Tibial artery (tissue), 4 donors: ENCODE measurements around the gene LAMB1.
"Not testable (repeated sequence)": the region's sequence is repeated elsewhere in the genome, so short reads cannot be mapped to it uniquely, and the experiment has no call there.

Experiments
- DNase-seq, 2 donors: peaks; one replicate each; pipeline ENCODE4 v3.0.0-alpha.2; 2019
- H3K27ac ChIP-seq, 2 donors: fragments of 200-600 bp; sonication (generic) in 1 of 2; 1 replicate in 1 of 2; 2 replicates in 1 of 2; pipeline ENCODE4 v1.5.1; 2018 to 2019; ENCODE audit warnings: mild to moderate bottlenecking in 1 of 2
- H3K27me3 ChIP-seq, 2 donors: fragments of 200-600 bp; sonication (generic) in 1 of 2; one replicate each; pipeline versions ENCODE4 v1.5.1 to v1.6.0; 2016 to 2019
- H3K36me3 ChIP-seq, 3 donors: fragments of 200-600 bp; sonication (generic) in 2 of 3; one replicate each; pipeline ENCODE4 v1.5.1; 2016 to 2019; ENCODE audit warnings: mild to moderate bottlenecking in 2 of 3
- H3K4me1 ChIP-seq, 4 donors: fragments of 200-600 bp; sonication (generic) in 2 of 4; 1 replicate in 3 of 4; 2 replicates in 1 of 4; pipeline ENCODE4 v1.5.1; 2016 to 2019
- H3K4me3 ChIP-seq, 2 donors: fragments of 200-600 bp; sonication (generic) in 1 of 2; 1 replicate in 1 of 2; 2 replicates in 1 of 2; pipeline ENCODE4 v1.5.1; 2018 to 2019; ENCODE audit warnings: mild to moderate bottlenecking in 2 of 2
- H3K9me3 ChIP-seq, 3 donors: fragments of 200-600 bp; sonication (generic) in 1 of 3; one replicate each; pipeline ENCODE4 v1.5.1; 2016 to 2019
- intact Hi-C: fragments of 100-400 bp; cut with DNase I; formaldehyde crosslinking; loops from one replicate; pipeline ENCODE4 v1.15.0; 2023; ENCODE audit warnings: low total_unique reads
- TF ChIP-seq, protein P1 (sequence below), 2 experiments: fragments of 200-600 bp in 1 of 2; fragments of 450-650 bp in 1 of 2; IDR thresholded peaks; one replicate each; pipeline ENCODE4 v1.5.1; 2017 to 2019; ENCODE audit warnings: antibody characterized with exemption in 2 of 2, mild to moderate bottlenecking in 1 of 2, moderate library complexity in 1 of 2

The LAMB1 gene

DNA sequence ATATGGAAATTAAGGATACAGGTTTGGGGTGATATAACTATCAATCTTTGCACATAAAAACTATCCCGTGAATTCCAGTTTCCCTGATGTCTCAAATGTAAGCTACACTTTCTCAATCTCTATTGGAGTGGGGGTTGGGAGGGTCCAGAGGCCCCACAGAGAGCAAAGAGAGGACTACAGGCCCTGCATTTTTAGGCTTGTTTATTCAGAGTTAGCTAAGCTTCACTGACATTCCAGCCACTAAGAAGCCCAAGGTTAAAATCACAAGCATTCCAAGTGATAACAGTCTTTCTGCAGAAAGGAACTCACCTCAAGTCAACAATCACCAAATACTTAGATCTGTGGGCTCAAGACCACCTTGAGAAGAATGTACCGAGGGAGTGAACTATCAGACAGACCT is 31.6 kb upstream of the LAMB1 start:
- H3K27ac ChIP-seq = no peak overlapping the region
- peaks cover 0 to 6% (median 0%) of the 10 kb centered on the region in 4 donors for H3K4me1 ChIP-seq
- TF ChIP-seq, protein P1, sequence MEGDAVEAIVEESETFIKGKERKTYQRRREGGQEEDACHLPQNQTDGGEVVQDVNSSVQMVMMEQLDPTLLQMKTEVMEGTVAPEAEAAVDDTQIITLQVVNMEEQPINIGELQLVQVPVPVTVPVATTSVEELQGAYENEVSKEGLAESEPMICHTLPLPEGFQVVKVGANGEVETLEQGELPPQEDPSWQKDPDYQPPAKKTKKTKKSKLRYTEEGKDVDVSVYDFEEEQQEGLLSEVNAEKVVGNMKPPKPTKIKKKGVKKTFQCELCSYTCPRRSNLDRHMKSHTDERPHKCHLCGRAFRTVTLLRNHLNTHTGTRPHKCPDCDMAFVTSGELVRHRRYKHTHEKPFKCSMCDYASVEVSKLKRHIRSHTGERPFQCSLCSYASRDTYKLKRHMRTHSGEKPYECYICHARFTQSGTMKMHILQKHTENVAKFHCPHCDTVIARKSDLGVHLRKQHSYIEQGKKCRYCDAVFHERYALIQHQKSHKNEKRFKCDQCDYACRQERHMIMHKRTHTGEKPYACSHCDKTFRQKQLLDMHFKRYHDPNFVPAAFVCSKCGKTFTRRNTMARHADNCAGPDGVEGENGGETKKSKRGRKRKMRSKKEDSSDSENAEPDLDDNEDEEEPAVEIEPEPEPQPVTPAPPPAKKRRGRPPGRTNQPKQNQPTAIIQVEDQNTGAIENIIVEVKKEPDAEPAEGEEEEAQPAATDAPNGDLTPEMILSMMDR (IDR thresholded peaks at IDR 0.05) = no peak
- no peaks in the 10 kb centered on the region for H3K9me3 ChIP-seq
- H3K4me3 ChIP-seq = no peak overlapping the region
- no peak for DNase-seq
- intact Hi-C loops = no loop called here
- H3K27me3 ChIP-seq = no peaks in the 10 kb centered on the region
- H3K36me3 ChIP-seq = no peaks in the 10 kb centered on the region

DNA sequence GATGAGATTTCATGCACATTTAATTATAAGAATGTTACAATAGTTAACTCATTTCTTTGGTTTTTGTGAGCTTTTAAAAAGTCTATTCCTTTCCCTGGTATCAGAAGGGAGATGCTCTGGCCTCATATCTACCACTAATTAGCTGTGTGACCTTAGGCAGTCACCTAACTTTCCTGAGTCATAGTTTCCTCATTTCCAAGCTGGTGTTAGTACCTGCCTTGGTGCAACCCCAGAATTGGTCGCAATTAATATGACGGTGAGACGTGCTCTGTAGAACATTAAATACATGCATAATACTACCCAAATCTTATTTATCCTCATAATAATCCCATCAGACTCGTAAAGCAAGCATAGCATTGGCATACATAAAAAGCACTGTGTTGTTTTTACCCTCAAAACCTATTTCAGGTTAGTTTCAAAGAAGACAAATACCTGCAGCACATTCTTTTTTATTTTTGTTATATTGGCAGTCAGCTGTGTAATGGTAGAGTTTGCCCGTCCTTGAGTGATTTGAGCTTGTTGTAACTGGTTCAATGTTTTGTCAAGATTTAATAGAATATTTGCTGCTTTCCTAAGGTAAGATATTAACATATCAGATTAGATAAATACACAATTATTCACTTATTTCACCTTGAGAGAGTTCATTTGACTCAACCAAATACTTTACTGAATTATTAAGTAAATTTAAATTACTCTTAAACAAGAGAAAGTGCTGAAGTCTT is 31.0 kb upstream of the LAMB1 start:
- H3K4me3 ChIP-seq = no peak overlapping the region
- H3K4me1 ChIP-seq = peaks cover 0 to 6% (median 0%) of the 10 kb centered on the region in 4 donors
- TF ChIP-seq, protein P1 (IDR thresholded peaks at IDR 0.05) = no peak
- no peak for DNase-seq
- H3K9me3 ChIP-seq = no peaks in the 10 kb centered on the region
- H3K27me3 ChIP-seq = no peaks in the 10 kb centered on the region
- no peak overlapping the region for H3K27ac ChIP-seq
- intact Hi-C loops = no loop called here
- H3K36me3 ChIP-seq = no peaks in the 10 kb centered on the region

- intact Hi-C loops, H3K36me3 ChIP-seq: not testable (repeated sequence)
These were observed 30.3 kb upstream of the LAMB1 start for GRCh38 chr7:108033309-108033708.

DNA sequence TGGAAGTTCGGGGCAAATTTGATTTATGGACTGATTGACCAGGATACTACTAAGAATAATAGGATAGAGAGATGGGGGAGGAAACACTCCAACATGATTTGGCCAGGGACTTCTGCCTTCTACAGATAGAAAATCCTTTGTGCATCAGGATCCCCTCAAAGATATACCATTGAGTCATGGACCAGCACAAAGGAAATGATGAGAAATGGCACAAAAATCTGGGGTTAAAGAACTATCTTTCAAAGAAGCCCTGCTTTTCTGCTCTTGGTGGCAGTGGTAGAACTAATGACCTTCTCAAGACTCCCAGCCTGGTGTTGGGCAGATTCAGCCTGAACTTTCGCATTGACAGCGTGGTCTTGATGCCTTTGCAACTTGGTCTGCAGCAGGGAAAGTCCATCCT is 27.6 kb upstream of the LAMB1 start:
- H3K4me1 ChIP-seq = peaks cover 0 to 6% (median 0%) of the 10 kb centered on the region in 4 donors
- TF ChIP-seq, protein P1 (IDR thresholded peaks at IDR 0.05) = no peak
- H3K4me3 ChIP-seq = no peak overlapping the region
- DNase-seq = no peak
- intact Hi-C loops = no loop called here
- no peaks in the 10 kb centered on the region for H3K27me3 ChIP-seq
- H3K9me3 ChIP-seq = no peaks in the 10 kb centered on the region
- no peak overlapping the region for H3K27ac ChIP-seq
- no peaks in the 10 kb centered on the region for H3K36me3 ChIP-seq

More at GRCh38 chr7:108033309-108033708, 30.3 kb upstream of the LAMB1 start:
- H3K27me3 ChIP-seq, H3K27ac ChIP-seq, H3K4me1 ChIP-seq, H3K9me3 ChIP-seq, DNase-seq, H3K4me3 ChIP-seq: not testable (repeated sequence)

DNA sequence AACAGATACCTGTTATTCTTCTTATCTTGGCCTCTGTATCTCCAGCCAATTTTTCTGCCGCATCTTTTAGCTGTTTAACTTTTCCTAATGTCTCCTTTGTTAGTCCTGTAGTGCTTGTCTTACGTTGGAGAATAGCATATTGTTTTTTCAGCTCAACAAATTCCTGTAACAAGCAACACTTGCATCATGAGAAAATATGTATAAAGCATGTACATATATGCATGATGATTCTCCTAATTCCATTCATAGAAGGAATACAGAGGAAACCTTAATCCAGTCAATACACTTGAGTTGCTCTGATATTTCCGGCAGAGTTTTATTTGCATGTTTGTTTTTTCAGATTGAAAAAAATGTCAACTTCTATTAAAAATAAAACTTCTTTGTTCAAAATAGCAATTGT is 26.1 kb upstream of the LAMB1 start:
- H3K4me3 ChIP-seq = no peak overlapping the region
- TF ChIP-seq, protein P1 (IDR thresholded peaks at IDR 0.05) = no peak
- intact Hi-C loops = no loop called here
- DNase-seq = no peak
- no peaks in the 10 kb centered on the region for H3K36me3 ChIP-seq
- H3K4me1 ChIP-seq = peaks cover 0 to 6% (median 0%) of the 10 kb centered on the region in 4 donors
- H3K9me3 ChIP-seq = no peaks in the 10 kb centered on the region
- H3K27me3 ChIP-seq = no peaks in the 10 kb centered on the region
- no peak overlapping the region for H3K27ac ChIP-seq

- Histone ChIP-seq H3K27ac (no peak overlapping the region), H3K9me3 (no peaks in the 10 kb centered on the region), H3K4me1 (peaks cover 0 to 6% (median 0%) of the 10 kb centered on the region in 4 donors), H3K36me3 (no peaks in the 10 kb centered on the region), H3K27me3 (no peaks in the 10 kb centered on the region), H3K4me3 (no peak overlapping the region)
- TF ChIP-seq, protein P1 (IDR thresholded peaks at IDR 0.05) = no peak
- no peak for DNase-seq
- intact Hi-C loops = no loop called here
These were observed 25.1 kb upstream of the LAMB1 start for GRCh38 chr7:108028111-108028510.
